Natural killer cell (primary cell): ENCODE data around the gene COL19A1. TPM values are rescaled to one million over a fixed set of nuclear protein-coding genes. Genes with fewer than 3 reads are reported as not detected.

Experiments used
- ATAC-seq, 3 donors: fragments of 150-1000 bp in 2 of 3; fragments of 200-7000 bp in 1 of 3; cut with Tn5 transposase; 1 replicate in 1 of 3; 2 replicates in 2 of 3; pipeline ENCODE4 v1.10.0; 2021; ENCODE audit warnings: mild to moderate bottlenecking in 2 of 3, moderate library complexity in 2 of 3
- DNase-seq, 2 donors: peaks; one replicate each; pipeline versions ENCODE4 v3.0.0 to v3.0.0-alpha.2; 2013 to 2021; ENCODE audit warnings: mixed read lengths in 1 of 2
- H3K27ac ChIP-seq: one replicate; pipeline ENCODE4 v1.5.1; 2013; ENCODE audit warnings: mild to moderate bottlenecking, low read length
- H3K27me3 ChIP-seq: one replicate; pipeline ENCODE4 v1.6.1; 2013; ENCODE audit warnings: low read length; ENCODE audit not compliant: control insufficient read depth, insufficient read depth
- H3K36me3 ChIP-seq: one replicate; pipeline ENCODE4 v1.6.1; 2013; ENCODE audit warnings: low read length; ENCODE audit not compliant: control insufficient read depth, insufficient read depth
- H3K4me1 ChIP-seq: one replicate; pipeline ENCODE4 v1.6.1; 2013; ENCODE audit warnings: low read length; ENCODE audit not compliant: control insufficient read depth, insufficient read depth
- H3K4me3 ChIP-seq: one replicate; pipeline ENCODE4 v1.5.1; 2013; ENCODE audit warnings: low read length
- H3K9me3 ChIP-seq: one replicate; pipeline ENCODE4 v1.6.1; 2013; ENCODE audit warnings: low read length; ENCODE audit not compliant: control insufficient read depth, insufficient read depth
- H3K27ac Mint-ChIP-seq, 2 donors: one replicate each; pipeline ENCODE4 v1.8.0; 2022; ENCODE audit warnings: mild to moderate bottlenecking in 2 of 2, mixed read lengths in 2 of 2, moderate library complexity in 1 of 2
- H3K27me3 Mint-ChIP-seq, 2 donors: one replicate each; pipeline ENCODE4 v1.8.0; 2022; ENCODE audit warnings: low read depth in 2 of 2, mixed read lengths in 2 of 2
- H3K36me3 Mint-ChIP-seq: one replicate; pipeline ENCODE4 v1.8.0; 2022; ENCODE audit warnings: mixed read lengths
- H3K4me1 Mint-ChIP-seq, 2 donors: one replicate each; pipeline ENCODE4 v1.8.0; 2022; ENCODE audit warnings: mixed read lengths in 2 of 2
- H3K4me3 Mint-ChIP-seq: one replicate; pipeline ENCODE4 v1.8.0; 2022; ENCODE audit warnings: mild to moderate bottlenecking, moderate library complexity, mixed read lengths
- H3K9me3 Mint-ChIP-seq, 2 donors: one replicate each; pipeline ENCODE4 v1.8.0; 2022; ENCODE audit warnings: mixed read lengths in 2 of 2
- WGBS: methylation state at CpG from one replicate; pipeline ENCODE4 v1.1.7; 2013; ENCODE audit warnings: missing lambda C conversion rate; ENCODE audit not compliant: insufficient coverage; 5-methylcytosine and 5-hydroxymethylcytosine counted together
- intact Hi-C: fragments of 100-400 bp; cut with micrococcal nuclease; formaldehyde crosslinking; loops from one replicate; pipeline ENCODE4 v1.14.2; 2022
- total RNA-seq, 4 donors: library from RNA; stranded (reverse); fragments of 120-200 nt in 1 of 4; gene quantifications; one replicate each; pipeline versions ENCODE4 v1.2.3 to v1.2.4, GENCODE V29; 2013 to 2022
- TF ChIP-seq, protein P1 (sequence below): fragments of 200-600 bp; IDR thresholded peaks from one replicate; pipeline ENCODE4 v1.8.0; 2022; ENCODE audit warnings: antibody characterized with exemption

The COL19A1 gene
- total RNA-seq, 3 donors from 2014 or later (not counting 1 experiment from before 2014, with no cell fraction given), result 0.07 to 0.33 (median 0.18) TPM

DNA sequence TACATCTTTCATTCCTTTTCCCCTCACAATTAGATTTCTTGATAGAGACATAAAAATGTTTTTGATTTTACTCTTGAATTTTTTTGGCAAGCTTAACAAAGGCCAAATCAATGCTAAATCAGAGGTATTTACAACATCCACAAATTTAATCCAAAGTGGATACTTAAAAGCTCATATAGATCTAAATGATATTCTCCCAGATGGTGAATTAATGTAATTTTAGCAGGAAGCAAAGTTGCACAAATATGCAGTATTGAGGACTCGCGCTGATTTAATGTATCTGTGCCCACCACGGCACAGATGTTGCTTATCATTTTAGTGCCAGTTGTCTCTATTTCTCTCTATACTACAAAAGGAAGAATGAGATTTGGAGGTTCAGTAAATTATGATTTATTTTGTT, 167.4 kb downstream of the COL19A1 start:
- Mint-ChIP-seq H3K9me3 (peaks cover 5 to 8% of the 10 kb centered on the region in 2 donors), H3K36me3 (no peaks in the 10 kb centered on the region), H3K27ac (no peak overlapping the region), H3K4me3 (no peak overlapping the region), H3K4me1 (no peaks in the 10 kb centered on the region), H3K27me3 (no peaks in the 10 kb centered on the region)
- Histone ChIP-seq H3K9me3 (no peaks in the 10 kb centered on the region), H3K27me3 (no peaks in the 10 kb centered on the region), H3K27ac (no peak overlapping the region), H3K36me3 (no peaks in the 10 kb centered on the region), H3K4me3 (no peak overlapping the region), H3K4me1 (no peaks in the 10 kb centered on the region)
- TF ChIP-seq, protein P1, sequence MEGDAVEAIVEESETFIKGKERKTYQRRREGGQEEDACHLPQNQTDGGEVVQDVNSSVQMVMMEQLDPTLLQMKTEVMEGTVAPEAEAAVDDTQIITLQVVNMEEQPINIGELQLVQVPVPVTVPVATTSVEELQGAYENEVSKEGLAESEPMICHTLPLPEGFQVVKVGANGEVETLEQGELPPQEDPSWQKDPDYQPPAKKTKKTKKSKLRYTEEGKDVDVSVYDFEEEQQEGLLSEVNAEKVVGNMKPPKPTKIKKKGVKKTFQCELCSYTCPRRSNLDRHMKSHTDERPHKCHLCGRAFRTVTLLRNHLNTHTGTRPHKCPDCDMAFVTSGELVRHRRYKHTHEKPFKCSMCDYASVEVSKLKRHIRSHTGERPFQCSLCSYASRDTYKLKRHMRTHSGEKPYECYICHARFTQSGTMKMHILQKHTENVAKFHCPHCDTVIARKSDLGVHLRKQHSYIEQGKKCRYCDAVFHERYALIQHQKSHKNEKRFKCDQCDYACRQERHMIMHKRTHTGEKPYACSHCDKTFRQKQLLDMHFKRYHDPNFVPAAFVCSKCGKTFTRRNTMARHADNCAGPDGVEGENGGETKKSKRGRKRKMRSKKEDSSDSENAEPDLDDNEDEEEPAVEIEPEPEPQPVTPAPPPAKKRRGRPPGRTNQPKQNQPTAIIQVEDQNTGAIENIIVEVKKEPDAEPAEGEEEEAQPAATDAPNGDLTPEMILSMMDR, result no peak
- intact Hi-C loops, result no loop called here
- DNase-seq, result no peak
- ATAC-seq, result no peak
- no CpG with 5 or more reads among the region's 3 CpGs for WGBS

DNA sequence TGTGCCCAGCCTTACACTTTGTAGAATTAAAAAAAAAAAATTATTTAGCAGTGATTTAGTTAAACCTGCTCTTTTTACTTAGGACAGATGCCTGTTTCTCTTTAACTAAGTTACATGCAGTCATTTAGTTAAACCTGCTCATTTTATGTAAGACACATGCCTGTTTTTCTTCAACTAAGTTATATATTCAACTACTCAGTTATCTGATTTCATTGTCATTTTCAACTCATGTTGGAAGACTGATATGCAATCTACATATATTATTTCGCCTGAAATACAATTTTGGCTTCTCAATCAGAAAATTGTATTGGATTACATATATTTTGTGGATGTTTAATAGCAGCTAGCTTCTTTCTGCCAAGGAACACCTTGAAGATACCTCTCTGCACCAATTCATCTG, 171.1 kb downstream of the COL19A1 start:
- H3K36me3 ChIP-seq, result no peaks in the 10 kb centered on the region
- intact Hi-C loops, result no loop called here
- no CpG with 5 or more reads among the region's 1 CpG for WGBS
- H3K4me3 ChIP-seq, result no peak overlapping the region
- TF ChIP-seq, protein P1, result no peak
- H3K27ac ChIP-seq, result no peak overlapping the region
- Mint-ChIP-seq H3K4me3 (no peak overlapping the region), H3K9me3 (no peaks in the 10 kb centered on the region), H3K27me3 (no peaks in the 10 kb centered on the region), H3K36me3 (no peaks in the 10 kb centered on the region), H3K4me1 (no peaks in the 10 kb centered on the region), H3K27ac (no peak overlapping the region)
- H3K27me3 ChIP-seq, result no peaks in the 10 kb centered on the region
- no peaks in the 10 kb centered on the region for H3K9me3 ChIP-seq
- no peaks in the 10 kb centered on the region for H3K4me1 ChIP-seq
- ATAC-seq, result no peak
- no peak for DNase-seq

DNA sequence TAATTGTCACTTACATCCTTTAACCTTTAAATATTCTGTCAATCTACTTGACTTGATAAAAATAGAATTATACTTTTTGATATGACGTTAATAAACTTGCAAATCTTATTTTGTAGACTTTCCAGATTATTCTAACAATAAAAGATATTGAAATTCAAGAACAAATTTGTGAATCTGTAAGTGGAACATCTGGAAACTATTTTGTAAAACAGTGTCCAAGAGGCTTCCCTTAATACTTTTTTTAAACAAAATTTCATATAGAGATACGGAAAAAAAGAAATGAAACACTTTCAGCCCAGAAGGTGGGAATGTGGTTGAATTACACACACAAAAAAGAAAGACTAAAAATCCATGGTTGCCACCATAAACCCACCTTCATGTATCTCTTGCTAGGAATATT, 174.4 kb downstream of the COL19A1 start:
- intact Hi-C loops, result no loop called here
- Mint-ChIP-seq H3K27me3 (no peaks in the 10 kb centered on the region), H3K4me3 (no peak overlapping the region), H3K4me1 (no peaks in the 10 kb centered on the region), H3K36me3 (no peaks in the 10 kb centered on the region), H3K27ac (no peak overlapping the region), H3K9me3 (peaks cover 0 to 4% of the 10 kb centered on the region in 2 donors)
- ATAC-seq, result no peak
- H3K4me3 ChIP-seq, result no peak overlapping the region
- no peaks in the 10 kb centered on the region for H3K4me1 ChIP-seq
- H3K36me3 ChIP-seq, result no peaks in the 10 kb centered on the region
- WGBS, result no CpG with 5 or more reads among the region's 2 CpGs
- TF ChIP-seq, protein P1, result no peak
- H3K27ac ChIP-seq, result no peak overlapping the region
- DNase-seq, result no peak
- no peaks in the 10 kb centered on the region for H3K9me3 ChIP-seq
- no peaks in the 10 kb centered on the region for H3K27me3 ChIP-seq

DNA sequence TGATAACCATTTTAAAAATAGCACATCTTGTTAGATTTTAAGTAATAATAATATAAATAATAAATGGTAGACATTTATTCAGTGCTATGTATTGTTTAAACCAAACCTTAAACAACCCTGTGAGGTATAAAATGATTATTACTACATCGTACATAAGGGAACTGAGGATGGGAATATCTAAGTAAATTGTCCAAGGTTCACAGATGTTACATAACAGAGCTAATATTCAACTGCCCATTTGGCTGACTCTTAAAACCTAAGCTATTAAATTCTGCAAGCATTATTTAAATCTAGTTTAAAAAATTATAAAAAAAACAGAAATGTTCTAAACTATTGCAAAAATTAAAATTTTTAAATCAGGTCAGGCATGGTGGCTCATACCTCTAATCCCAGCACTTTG, 175.1 kb downstream of the COL19A1 start:
- Histone ChIP-seq H3K9me3 (no peaks in the 10 kb centered on the region), H3K27ac (no peak overlapping the region), H3K36me3 (no peaks in the 10 kb centered on the region), H3K4me1 (no peaks in the 10 kb centered on the region), H3K4me3 (no peak overlapping the region), H3K27me3 (no peaks in the 10 kb centered on the region)
- Mint-ChIP-seq H3K4me1 (no peaks in the 10 kb centered on the region), H3K36me3 (no peaks in the 10 kb centered on the region), H3K27ac (no peak overlapping the region), H3K9me3 (peaks cover 3 to 4% of the 10 kb centered on the region in 2 donors), H3K4me3 (no peak overlapping the region), H3K27me3 (no peaks in the 10 kb centered on the region)
- TF ChIP-seq, protein P1, result no peak
- no CpG with 5 or more reads among the region's 1 CpG for WGBS
- DNase-seq, result no peak
- no peak for ATAC-seq
- intact Hi-C loops, result no loop called here
